GM12875 (cell line): Measurements from ENCODE around the gene THSD4.

Source experiments
- H3K4me3 ChIP-seq: one replicate; pipeline ENCODE4 v1.5.1; 2011; ENCODE audit warnings: low read depth, low read length, control low read depth
- CTCF ChIP-seq: IDR thresholded peaks from 2 replicates; pipeline ENCODE4 v1.5.1; 2011; ENCODE audit warnings: low read depth, mild to moderate bottlenecking, control low read depth, inconsistent platforms, low read length, moderate library complexity, borderline replicate concordance; ENCODE audit not compliant: insufficient read depth

THSD4 gene

GRCh38 chr15:71096676-71097075 is 18.6 kb upstream of the THSD4 start:
- no peak overlapping the region for H3K4me3 ChIP-seq
- TF ChIP-seq CTCF, result no peak

- TF ChIP-seq CTCF, result no peak
Observed at GRCh38 chr15:71097890-71098289, 17.4 kb upstream of the THSD4 start.

GRCh38 chr15:71098920-71099319 is 16.4 kb upstream of the THSD4 start:
- TF ChIP-seq CTCF, result no peak
- no peak overlapping the region for H3K4me3 ChIP-seq

More at GRCh38 chr15:71097890-71098289, 17.4 kb upstream of the THSD4 start:
- no peak overlapping the region for H3K4me3 ChIP-seq

DNA sequence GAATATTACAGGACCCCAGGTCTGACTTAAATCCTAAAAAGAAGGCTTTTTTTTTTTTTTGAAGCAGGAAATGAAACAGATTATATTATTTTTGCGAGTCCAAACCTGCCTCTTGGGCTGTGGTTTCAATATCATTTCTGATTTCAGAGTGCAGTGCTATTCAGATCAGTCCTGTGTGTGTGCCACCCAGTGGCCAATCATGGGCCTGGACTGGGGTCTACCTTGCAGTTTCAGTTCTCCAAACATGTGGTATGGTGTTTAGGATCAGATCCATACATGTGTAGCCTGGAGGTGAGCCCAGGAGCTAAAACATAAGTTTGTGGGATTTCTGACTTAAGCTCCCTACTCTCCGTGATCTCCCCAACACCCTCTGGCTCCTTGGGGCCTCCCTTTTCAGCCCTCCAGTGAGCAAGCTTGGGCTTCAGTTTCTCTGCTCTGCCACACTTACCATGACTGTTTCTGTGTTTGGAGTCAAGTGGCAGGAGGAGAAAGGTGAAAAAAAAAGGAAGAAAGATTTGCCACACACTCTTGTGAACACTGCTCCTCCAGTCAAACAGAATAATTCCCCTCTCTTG is 12.1 kb upstream of the THSD4 start:
- TF ChIP-seq CTCF, result peak; percentile 37; the same call in 1 of the 2 replicates

GRCh38 chr15:71104636-71105035 is 10.6 kb upstream of the THSD4 start:
- TF ChIP-seq CTCF, result no peak
- H3K4me3 ChIP-seq, result no peak overlapping the region

More for the DNA sequence above, 12.1 kb upstream of the THSD4 start:
- H3K4me3 ChIP-seq, result no peak overlapping the region

DNA sequence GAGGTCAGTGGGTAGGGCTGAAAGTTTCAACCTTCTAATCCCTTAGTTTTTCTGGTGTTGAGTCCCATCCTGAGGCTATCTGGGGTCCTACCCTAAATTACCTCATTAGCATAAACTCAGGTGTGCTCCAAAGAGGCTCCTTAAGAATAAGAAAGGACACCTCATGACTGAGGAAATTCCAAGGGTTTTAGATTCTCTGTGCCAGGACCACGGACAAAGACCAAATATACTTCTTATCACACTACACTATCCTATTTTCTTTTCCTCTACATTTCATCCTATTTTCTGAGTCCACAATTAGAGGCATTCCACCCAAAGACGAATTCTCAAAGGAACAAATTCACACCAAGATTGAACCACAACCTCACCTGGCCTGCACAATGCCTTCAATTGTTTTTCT is 9.8 kb upstream of the THSD4 start:
- TF ChIP-seq CTCF, result no peak
- no peak overlapping the region for H3K4me3 ChIP-seq

DNA sequence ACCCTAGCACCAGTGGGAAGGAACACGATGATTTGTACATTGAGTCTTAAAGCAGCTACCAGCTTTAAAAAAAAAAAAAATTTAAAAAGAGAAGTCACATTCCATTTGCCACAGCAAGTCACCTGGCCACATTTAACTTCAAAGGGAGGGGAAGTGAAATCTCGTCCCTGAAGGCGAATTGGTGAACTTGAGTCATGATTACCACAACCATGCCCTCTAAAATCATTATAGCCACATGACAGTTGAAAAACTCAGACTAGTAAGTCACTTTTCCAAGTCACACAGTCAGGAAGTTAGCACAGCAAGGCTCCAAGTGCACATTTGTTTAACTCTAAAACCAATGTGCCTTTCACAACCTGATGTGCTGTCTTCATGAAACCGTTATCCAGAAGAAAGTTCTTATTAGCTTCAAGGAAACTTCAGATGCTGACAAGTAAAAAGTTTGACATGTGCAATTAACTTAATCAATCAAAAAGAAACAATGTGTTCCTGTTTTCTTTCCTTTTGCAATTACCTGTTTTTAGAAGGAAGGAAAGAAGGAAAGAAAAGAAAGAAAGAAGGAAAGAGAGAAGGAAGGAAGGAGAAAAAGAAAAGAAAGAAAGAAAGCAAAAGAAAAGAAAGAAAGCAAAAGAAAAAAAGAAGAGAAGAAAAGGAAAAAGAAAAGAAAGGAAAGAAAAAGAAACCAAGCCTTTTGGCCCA is 8.3 kb upstream of the THSD4 start:
- H3K4me3 ChIP-seq, result no peak overlapping the region
- no peak for TF ChIP-seq CTCF
